Ovary (tissue), 9 donors: ENCODE results near the gene UNCX. TPM values are rescaled to one million over a fixed set of nuclear protein-coding genes. Genes with fewer than 3 reads are reported as not detected.

Experiments
- DNase-seq, 5 donors: peaks; one replicate each; pipeline ENCODE4 v3.0.0-alpha.2; 2019 to 2020
- H3K27ac ChIP-seq, 2 donors: fragments of 200-600 bp; one replicate each; pipeline versions ENCODE4 v1.5.1 to v1.8.0; 2019 to 2022
- H3K27me3 ChIP-seq: fragments of 200-600 bp; one replicate; pipeline ENCODE4 v1.8.0; 2022
- H3K36me3 ChIP-seq: fragments of 200-600 bp; sonication (generic); one replicate; pipeline ENCODE4 v1.5.1; 2019
- H3K4me1 ChIP-seq: one replicate; pipeline ENCODE4 v1.8.1; 2013; ENCODE audit warnings: mild to moderate bottlenecking, moderate library complexity; ENCODE audit not compliant: insufficient read depth
- H3K4me3 ChIP-seq: fragments of 200-600 bp; sonication (generic); one replicate; pipeline ENCODE4 v1.5.1; 2017
- H3K9me3 ChIP-seq, 2 donors: fragments of 200-600 bp in 1 of 2; sonication (generic) in 1 of 2; one replicate each; pipeline versions ENCODE4 v1.5.1 to v1.8.1; 2013 to 2019; ENCODE audit warnings: mild to moderate bottlenecking in 1 of 2, moderate library complexity in 1 of 2
- CTCF ChIP-seq, 3 donors: fragments of 450-650 bp in 2 of 3; fragments of 200-600 bp in 1 of 3; IDR thresholded peaks; one replicate each; pipeline versions ENCODE4 v1.5.1 to v1.8.0; 2016 to 2022; ENCODE audit warnings: antibody characterized with exemption in 3 of 3, mild to moderate bottlenecking in 1 of 3
- EP300 ChIP-seq: sonication (generic); formaldehyde crosslinking; IDR thresholded peaks from one replicate; pipeline ENCODE4 v1.6.1; 2017; ENCODE audit warnings: antibody characterized with exemption
- POLR2A ChIP-seq: fragments of 450-650 bp; IDR thresholded peaks from one replicate; pipeline ENCODE4 v1.6.1; 2017; ENCODE audit warnings: antibody characterized with exemption, mild to moderate bottlenecking, moderate library complexity
- WGBS, 3 donors: extraction: QIAGEN DNeasy Blood & Tissue Kit in 1 of 3; methylation state at CpG; one replicate each; pipeline versions ENCODE4 v1.1.5 to v1.1.7; 2013 to 2017; 5-methylcytosine and 5-hydroxymethylcytosine counted together
- intact Hi-C, 4 donors: fragments of 100-400 bp; cut with DNase I; formaldehyde crosslinking; loops; one replicate each; pipeline versions ENCODE4 v1.11.0 to v1.15.1; 2022 to 2023
- polyA plus RNA-seq, 2 donors: library from polyadenylated mRNA; stranded (reverse); fragments of 200-250 nt in 1 of 2; fragments of 350-450 nt in 1 of 2; fragmentation: Illumina TruSeq in 1 of 2; extraction: RNeasy Lipid Tissue Mini Kit (QIAGEN cat#74804) in 1 of 2; gene quantifications; one replicate each; pipeline ENCODE4 v1.2.3, GENCODE V29; 2013 to 2014
- total RNA-seq, 7 donors: library from RNA; depleted of rRNA in 2 of 7; stranded (reverse); fragments of >200 nt in 2 of 7; fragmentation: NEBNext Ultra II Directional in 3 of 7; extraction: Animal tissue kit (Norgen Biotek cat#: 25700) in 3 of 7; gene quantifications; one replicate each; pipeline versions ENCODE4 v1.1.0 to v1.2.4, GENCODE V29; 2016 to 2023
- donor health status: DM: no; HTN: no; CAD: no; lungs with moderate emphysema.
- donor health status: DM: no; HTN: no; CAD: no.
- donor health status: Bipolar disorder and iron deficiency.
- donor health status: DM: yes; HTN: yes; CAD: no.
- donor health status: DM: no; HTN: no; CAD: no.
- donor health status: DM: yes; HTN: yes; CAD: no.

Gene UNCX
- total and polyA plus RNA-seq, 9 donors, result not detected

- TF ChIP-seq EP300, result no peak
- no peak for TF ChIP-seq POLR2A
- TF ChIP-seq CTCF (IDR thresholded peaks at IDR 0.05), result no peak
- Histone ChIP-seq H3K27me3 (peaks cover 17% of the 10 kb centered on the region), H3K27ac (no peak overlapping the region), H3K36me3 (no peaks in the 10 kb centered on the region), H3K9me3 (no peaks in the 10 kb centered on the region), H3K4me1 (peaks cover 2% of the 10 kb centered on the region), H3K4me3 (no peak overlapping the region)
- DNase-seq, result no peak
- intact Hi-C loops, result no loop called here
- 11 to 12% (median 11%) methylated on average over 21 of the region's 21 CpGs for WGBS, 3 donors
Observed at GRCh38 chr7:1238450-1238882, 5.8 kb downstream of the UNCX start.

GRCh38 chr7:1238931-1239802 lies 6.5 kb downstream of the UNCX start:
- TF ChIP-seq CTCF (IDR thresholded peaks at IDR 0.05), result no peak
- TF ChIP-seq POLR2A, result no peak
- TF ChIP-seq EP300, result no peak
- intact Hi-C loops, result no loop called here
- H3K4me3 ChIP-seq, result no peak overlapping the region
- H3K27ac ChIP-seq, result no peak overlapping the region
- H3K9me3 ChIP-seq, result no peaks in the 10 kb centered on the region
- 14% methylated on average over 27 of the region's 27 CpGs for WGBS, 3 donors
- no peaks in the 10 kb centered on the region for H3K36me3 ChIP-seq
- H3K27me3 ChIP-seq, result peaks cover 19% of the 10 kb centered on the region
- no peak for DNase-seq
- peaks cover 2% of the 10 kb centered on the region for H3K4me1 ChIP-seq

GRCh38 chr7:1239803-1240516 lies 7.3 kb downstream of the UNCX start:
- TF ChIP-seq CTCF (IDR thresholded peaks at IDR 0.05), result no peak
- TF ChIP-seq EP300, result no peak
- TF ChIP-seq POLR2A, result no peak
- no peak overlapping the region for H3K27ac ChIP-seq
- 6 to 8% (median 7%) methylated on average over 29 of the region's 29 CpGs for WGBS, 3 donors
- intact Hi-C loops, result no loop called here
- H3K4me1 ChIP-seq, result peaks cover 2% of the 10 kb centered on the region
- peaks cover 20% of the 10 kb centered on the region for H3K27me3 ChIP-seq
- H3K36me3 ChIP-seq, result no peaks in the 10 kb centered on the region
- H3K4me3 ChIP-seq, result no peak overlapping the region
- no peak for DNase-seq
- no peaks in the 10 kb centered on the region for H3K9me3 ChIP-seq

- no peak overlapping the region for H3K4me3 ChIP-seq
- H3K27ac ChIP-seq, result no peak overlapping the region
- no peak for DNase-seq
- TF ChIP-seq POLR2A, result no peak
- no peak for TF ChIP-seq EP300
- intact Hi-C loops, result no loop called here
- no peaks in the 10 kb centered on the region for H3K9me3 ChIP-seq
- peaks cover 2% of the 10 kb centered on the region for H3K4me1 ChIP-seq
- peaks cover 19% of the 10 kb centered on the region for H3K27me3 ChIP-seq
- no peaks in the 10 kb centered on the region for H3K36me3 ChIP-seq
- 6 to 7% (median 6%) methylated on average over 39 to 40 of the region's 40 CpGs for WGBS, 3 donors
Observed at GRCh38 chr7:1240517-1241257, 8.0 kb downstream of the UNCX start.
